ENCODE results near the gene PHLDA2. TPM values are rescaled to one million over a fixed set of nuclear protein-coding genes. Genes with fewer than 3 reads are reported as not detected.

Gene PHLDA2
- total and polyA plus RNA-seq, 8 donors = 3.1 to 34.2 (median 25.5) TPM; not detected in 3

DNA sequence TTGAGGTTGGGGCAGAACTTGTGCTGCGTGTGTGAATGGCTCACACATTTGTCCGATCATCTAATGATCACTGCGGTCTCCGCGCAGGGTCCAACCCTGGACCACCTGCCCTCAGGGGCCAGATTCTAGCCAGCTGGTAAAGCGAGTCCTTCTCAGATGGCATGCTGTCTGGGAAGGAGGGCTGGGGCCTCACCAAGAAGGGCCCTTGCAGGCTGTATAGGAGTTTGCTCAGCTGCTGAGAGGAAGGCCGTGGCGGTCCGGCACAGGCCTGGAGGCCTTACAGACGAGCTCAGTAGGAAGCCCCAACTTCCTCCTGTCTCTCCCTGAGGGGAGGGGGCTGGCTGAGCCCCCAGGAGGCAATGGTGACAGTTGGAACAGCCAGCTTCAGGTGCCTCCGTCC is 13.7 kb downstream of the PHLDA2 start:
- Histone ChIP-seq H3K4me3 (no peak overlapping the region), H3K27ac (no peak overlapping the region), H3K9me3 (no peaks in the 10 kb centered on the region), H3K27me3 (no peaks in the 10 kb centered on the region), H3K4me1 (peaks cover 33 to 44% (median 41%) of the 10 kb centered on the region in 4 donors), H3K36me3 (no peaks in the 10 kb centered on the region)
- no peak for TF ChIP-seq POLR2AphosphoS5 (IDR thresholded peaks at IDR 0.05)
- TF ChIP-seq EP300 (IDR thresholded peaks at IDR 0.05) = no peak
- no peak for TF ChIP-seq POLR2A (IDR thresholded peaks at IDR 0.05)
- intact Hi-C loops (cut with DNase I; ENCODE audit: low total_unique reads) = no loop called here
- WGBS, 5 donors = 83 to 94% (median 89%) methylated on average over 8 to 11 of the region's 11 CpGs
- DNase-seq = no peak

DNA sequence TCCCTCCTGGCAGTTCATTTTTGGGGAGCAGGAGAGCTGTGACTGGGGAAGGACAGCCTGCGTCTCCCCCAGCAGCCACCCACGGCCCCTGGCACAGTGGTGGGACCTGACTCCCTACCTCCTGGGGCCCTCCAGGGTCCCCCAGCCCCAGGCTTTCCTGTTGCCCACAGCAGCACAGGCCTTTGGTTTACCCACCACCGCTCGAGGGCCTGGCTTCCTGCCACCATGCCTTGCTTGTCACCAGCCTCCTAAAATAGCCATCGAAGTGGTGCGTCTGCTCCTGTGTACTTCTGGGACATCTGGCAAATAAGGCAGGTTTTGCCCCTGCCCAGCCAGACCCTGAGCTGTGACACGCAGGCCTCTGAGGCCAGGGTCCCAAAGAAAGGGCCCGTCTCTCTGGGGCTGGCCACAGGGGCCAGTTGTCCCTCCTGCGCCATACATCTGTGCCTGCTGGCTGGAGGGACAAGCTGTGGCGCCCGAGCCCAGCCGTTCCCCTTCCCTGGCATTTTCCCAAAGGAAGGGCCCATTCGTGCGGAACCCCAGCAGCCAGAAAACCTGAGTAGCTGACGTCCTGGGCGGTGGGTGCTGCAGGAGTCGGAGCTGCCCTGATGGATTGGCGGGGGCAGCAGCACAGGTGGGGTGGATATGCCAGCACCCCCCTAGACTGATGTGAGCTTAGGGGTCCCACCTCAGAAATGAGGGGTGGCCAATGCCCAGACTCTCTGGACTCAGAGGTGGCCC is 14.6 kb downstream of the PHLDA2 start:
- Histone ChIP-seq H3K27ac (no peak overlapping the region), H3K4me3 (no peak overlapping the region), H3K36me3 (no peaks in the 10 kb centered on the region), H3K27me3 (peaks cover 0 to 2% (median 0%) of the 10 kb centered on the region in 3 donors), H3K9me3 (no peaks in the 10 kb centered on the region), H3K4me1 (peaks cover 33 to 48% (median 44%) of the 10 kb centered on the region in 4 donors)
- 71 to 79% (median 75%) methylated on average over 12 to 18 of the region's 18 CpGs for WGBS, 5 donors
- peak in 1 of 2 donors; percentile 50 for DNase-seq
- no peak for TF ChIP-seq POLR2A (IDR thresholded peaks at IDR 0.05)
- no peak for TF ChIP-seq POLR2AphosphoS5 (IDR thresholded peaks at IDR 0.05)
- no peak for TF ChIP-seq EP300 (IDR thresholded peaks at IDR 0.05)
- TF ChIP-seq, protein P1, sequence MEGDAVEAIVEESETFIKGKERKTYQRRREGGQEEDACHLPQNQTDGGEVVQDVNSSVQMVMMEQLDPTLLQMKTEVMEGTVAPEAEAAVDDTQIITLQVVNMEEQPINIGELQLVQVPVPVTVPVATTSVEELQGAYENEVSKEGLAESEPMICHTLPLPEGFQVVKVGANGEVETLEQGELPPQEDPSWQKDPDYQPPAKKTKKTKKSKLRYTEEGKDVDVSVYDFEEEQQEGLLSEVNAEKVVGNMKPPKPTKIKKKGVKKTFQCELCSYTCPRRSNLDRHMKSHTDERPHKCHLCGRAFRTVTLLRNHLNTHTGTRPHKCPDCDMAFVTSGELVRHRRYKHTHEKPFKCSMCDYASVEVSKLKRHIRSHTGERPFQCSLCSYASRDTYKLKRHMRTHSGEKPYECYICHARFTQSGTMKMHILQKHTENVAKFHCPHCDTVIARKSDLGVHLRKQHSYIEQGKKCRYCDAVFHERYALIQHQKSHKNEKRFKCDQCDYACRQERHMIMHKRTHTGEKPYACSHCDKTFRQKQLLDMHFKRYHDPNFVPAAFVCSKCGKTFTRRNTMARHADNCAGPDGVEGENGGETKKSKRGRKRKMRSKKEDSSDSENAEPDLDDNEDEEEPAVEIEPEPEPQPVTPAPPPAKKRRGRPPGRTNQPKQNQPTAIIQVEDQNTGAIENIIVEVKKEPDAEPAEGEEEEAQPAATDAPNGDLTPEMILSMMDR (IDR thresholded peaks at IDR 0.05) = no peak
- intact Hi-C loops (cut with DNase I; ENCODE audit: low total_unique reads) = no loop called here

DNA sequence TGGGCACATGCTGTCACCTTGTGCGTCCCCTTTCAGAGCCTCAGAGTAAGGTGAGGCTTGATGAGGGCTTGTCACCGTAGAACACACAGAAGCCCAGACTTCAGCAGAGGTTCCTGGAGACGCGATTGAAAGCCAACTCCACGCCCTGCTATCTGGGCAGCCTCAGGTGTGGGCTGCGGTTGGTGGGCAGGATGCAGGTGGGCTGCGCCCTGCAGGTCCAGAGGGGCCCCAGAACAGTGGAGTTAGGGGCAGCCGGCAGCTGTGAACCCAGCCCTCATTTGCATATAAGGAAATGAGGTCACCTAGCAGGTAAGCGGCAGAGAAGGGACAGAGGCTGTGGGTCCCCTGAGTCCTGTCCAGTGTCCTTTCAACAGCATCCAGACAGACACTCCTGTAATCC is 15.4 kb downstream of the PHLDA2 start:
- Histone ChIP-seq H3K27me3 (peaks cover 0 to 11% (median 0%) of the 10 kb centered on the region in 3 donors), H3K36me3 (no peaks in the 10 kb centered on the region), H3K9me3 (no peaks in the 10 kb centered on the region), H3K4me1 (peaks cover 33 to 54% (median 50%) of the 10 kb centered on the region in 4 donors), H3K27ac (peak overlapping the region; percentile 26 to 92 (median 87)), H3K4me3 (no peak overlapping the region)
- DNase-seq = peak in 1 of 2 donors; percentile 61
- no peak for TF ChIP-seq EP300 (IDR thresholded peaks at IDR 0.05)
- TF ChIP-seq POLR2A (IDR thresholded peaks at IDR 0.05) = no peak
- no peak for TF ChIP-seq POLR2AphosphoS5 (IDR thresholded peaks at IDR 0.05)
- TF ChIP-seq, protein P1 (IDR thresholded peaks at IDR 0.05) = no peak
- 37 to 61% (median 50%) methylated on average over 4 to 9 of the region's 9 CpGs for WGBS, 5 donors
- intact Hi-C loops (cut with DNase I; ENCODE audit: low total_unique reads) = no loop called here

DNA sequence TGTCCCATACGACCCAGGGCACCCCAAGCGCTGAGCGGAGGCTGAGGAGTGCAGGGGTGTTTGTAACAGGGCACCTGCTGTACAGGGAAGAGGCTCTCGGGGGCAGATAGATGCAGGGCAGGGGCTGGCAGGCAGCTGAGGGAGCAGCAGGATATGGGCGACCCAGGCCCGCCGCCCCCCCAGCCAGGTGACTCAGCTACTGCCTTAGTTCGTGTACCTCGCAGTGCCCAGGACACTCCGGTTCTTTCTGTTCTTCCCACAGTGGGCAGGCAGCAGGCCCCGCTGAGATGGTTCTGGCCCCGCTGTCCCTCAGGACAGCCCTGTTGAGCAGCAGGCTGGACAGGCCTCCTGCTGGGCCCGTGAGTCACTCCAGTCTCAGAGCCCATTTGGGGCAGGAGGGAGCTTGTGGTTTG is 16.2 kb downstream of the PHLDA2 start:
- DNase-seq = peak in 1 of 2 donors; percentile 68
- Histone ChIP-seq H3K9me3 (no peaks in the 10 kb centered on the region), H3K4me1 (peaks cover 33 to 54% (median 50%) of the 10 kb centered on the region in 4 donors), H3K27me3 (peaks cover 0 to 18% (median 0%) of the 10 kb centered on the region in 3 donors), H3K36me3 (no peaks in the 10 kb centered on the region), H3K27ac (peak overlapping the region; percentile 83 to 92 (median 88)), H3K4me3 (no peak overlapping the region)
- no peak for TF ChIP-seq POLR2AphosphoS5 (IDR thresholded peaks at IDR 0.05)
- no peak for TF ChIP-seq EP300 (IDR thresholded peaks at IDR 0.05)
- no peak for TF ChIP-seq POLR2A (IDR thresholded peaks at IDR 0.05)
- TF ChIP-seq, protein P1 (IDR thresholded peaks at IDR 0.05) = no peak
- 58 to 71% (median 61%) methylated on average over 10 to 13 of the region's 13 CpGs for WGBS, 5 donors
- intact Hi-C loops (cut with DNase I; ENCODE audit: low total_unique reads) = no loop called here
